ENCODE results near the gene TMEM119. TPM values are rescaled to one million over a fixed set of nuclear protein-coding genes. Genes with fewer than 3 reads are reported as not detected.

Gene TMEM119
- total and polyA plus RNA-seq, 2 of the 8 experiments (the other 6 are each of a cell fraction or from before 2014, with no cell fraction given): 0.35 to 0.61 TPM

GRCh38 chr12:108616941-108617858 is 19.3 kb upstream of the TMEM119 start:
- Histone ChIP-seq H3K27ac (ENCODE audit: low read depth, low read length) (no peak overlapping the region), H2AK5ac (ENCODE audit: low read depth, low read length) (no peak overlapping the region; the same call in 1 of the 2 replicates), H3K18ac (ENCODE audit: extremely low read depth, low read length) (no peak overlapping the region), H3K4me2 (ENCODE audit: insufficient read depth in 1 of 2, low read depth in 2 of 2, low read length in 2 of 2) (no peak overlapping the region), H3K9me3 (ENCODE audit: insufficient read depth in 2 of 2, low read depth in 1 of 2, low read length in 1 of 2) (no peaks in the 10 kb centered on the region), H3K36me3 (ENCODE audit: control insufficient read depth in 2 of 4, insufficient read depth in 4 of 4, low read length in 3 of 4) (no peaks in the 10 kb centered on the region), H2BK20ac (ENCODE audit: low read length) (peak overlapping the region; percentile 19; the same call in 1 of the 2 replicates), H3K9ac (replicated peaks in 1 of 4; ENCODE audit: extremely low read depth in 1 of 4, low read depth in 3 of 4, low read length in 3 of 4) (no peak overlapping the region), H2BK5ac (ENCODE audit: low read depth, low read length) (no peak overlapping the region; the same call in 1 of the 2 replicates), H4K5ac (ENCODE audit: insufficient read length, low read depth, low read length) (no peak overlapping the region), H3K4ac (replicated peaks; ENCODE audit: insufficient read length, low read depth, low read length) (no peak overlapping the region), H2BK15ac (ENCODE audit: low read length) (no peak overlapping the region), H3K56ac (replicated peaks; ENCODE audit: insufficient read length, low read depth, low read length) (peak overlapping the region; percentile 47), H3K79me2 (ENCODE audit: control insufficient read depth in 1 of 2, insufficient read depth in 2 of 2, low read length in 2 of 2) (no peaks in the 10 kb centered on the region), H2BK120ac (replicated peaks; ENCODE audit: low read depth, low read length) (no peak overlapping the region), H4K8ac (ENCODE audit: extremely low read depth, insufficient read depth, low read length) (no peak overlapping the region), H4K20me1 (replicated peaks in 1 of 2; ENCODE audit: control insufficient read depth in 1 of 2, insufficient read depth in 2 of 2, low read length in 2 of 2) (no peaks in the 10 kb centered on the region), H3K14ac (ENCODE audit: insufficient read length) (no peak overlapping the region), H3K4me3 (ENCODE audit: extremely low read depth in 1 of 4, insufficient read depth in 2 of 4, low read depth in 3 of 4, low read length in 4 of 4) (no peak overlapping the region), H2BK12ac (ENCODE audit: low read depth, low read length) (no peak overlapping the region; the same call in 1 of the 2 replicates), H3K23ac (ENCODE audit: insufficient read length) (no peak overlapping the region), H2AFZ (ENCODE audit: low read length) (no peak overlapping the region), H4K91ac (replicated peaks; ENCODE audit: insufficient read length, low read length) (no peak overlapping the region), H3K79me1 (ENCODE audit: low read depth, low read length) (no peaks in the 10 kb centered on the region), H3K27me3 (replicated peaks in 1 of 4; ENCODE audit: control insufficient read depth in 3 of 4, extremely low read depth in 1 of 4, insufficient read depth in 3 of 4, low read length in 3 of 4) (no peaks in the 10 kb centered on the region), H3K23me2 (ENCODE audit: low read depth, low read length) (no peaks in the 10 kb centered on the region), H3K4me1 (replicated peaks in 1 of 4; ENCODE audit: control insufficient read depth in 3 of 4, insufficient read depth in 4 of 4, low read length in 3 of 4) (peaks cover 0 to 6% (median 4%) of the 10 kb centered on the region in 4 experiments; a peak in 4 of 7 replicates)
- 86% methylated on average over 14 of the region's 14 CpGs; no CpG with 5 or more reads in 1 of the 2 experiments for WGBS, 2 experiments (ENCODE audit: extremely low coverage in 1 of 2, insufficient coverage in 1 of 2, insufficient read length in 1 of 2, insufficient replicate concordance in 2 of 2, low coverage in 1 of 2, low lambda C conversion rate in 2 of 2, missing lambda C conversion rate in 1 of 2)
- CTCF ChIA-PET (ENCODE audit: partially characterized antibody): interaction anchor here (0.7 to 22.5 kb wide), 32 partner anchors 10 to 479 kb away, joined by 3 to 523 read pairs (median 4); partner anchors contain the start of genes ISCU, SART3, SELPLG and TMEM119
- DNase-seq (ENCODE audit: low read depth in 1 of 2, low spot score in 2 of 2) (no peak), FAIRE-seq (no peak)
- POLR2A ChIA-PET (ENCODE audit: partially characterized antibody): interaction anchor here (1.1 to 3.5 kb wide), 9 partner anchors 9 to 56 kb away, joined by 3 to 14 read pairs (median 4); partner anchors contain the start of genes ISCU and SART3
- TF ChIP-seq KDM4A (IDR thresholded peaks at IDR 0.05; ENCODE audit: low read depth, low read length, severe bottlenecking): no peak
- no peak for TF ChIP-seq CTBP2 (IDR thresholded peaks at IDR 0.05; ENCODE audit: borderline replicate concordance, insufficient read depth, insufficient read length, low read length)
- TF ChIP-seq CBX8 (IDR thresholded peaks at IDR 0.05; ENCODE audit: borderline replicate concordance, low read depth, low read length): no peak
- no peak for TF ChIP-seq FOSL1 (IDR thresholded peaks at IDR 0.05; ENCODE audit: insufficient read depth, low read depth, low read length)
- no peak for TF ChIP-seq HDAC6 (IDR thresholded peaks at IDR 0.05; ENCODE audit: low read depth, low read length)
- TF ChIP-seq TEAD4 (IDR thresholded peaks at IDR 0.05; ENCODE audit: low read depth, low read length): no peak
- TF ChIP-seq BRCA1 (IDR thresholded peaks at IDR 0.05; ENCODE audit: low read depth, low read length): no peak
- TF ChIP-seq KDM5A (IDR thresholded peaks at IDR 0.05; ENCODE audit: low read length): no peak
- TF ChIP-seq POLR2AphosphoS5 (IDR thresholded peaks at IDR 0.05; ENCODE audit: low read depth, low read length): no peak
- no peak for TF ChIP-seq SIX5 (IDR thresholded peaks at IDR 0.05; ENCODE audit: low read depth, low read length)
- TF ChIP-seq KDM1A (IDR thresholded peaks at IDR 0.05; ENCODE audit: borderline replicate concordance, low read length): no peak
- TF ChIP-seq TBP (IDR thresholded peaks at IDR 0.05; ENCODE audit: low read depth, low read length): no peak
